A549 treated with ZK216348 at 1 μM for 4 hours (cell line): Measurements from ENCODE around the gene NOX4. TPM values are rescaled to one million over a fixed set of nuclear protein-coding genes. Genes with fewer than 3 reads are reported as not detected.

Experiments
- total RNA-seq: library from RNA; stranded (reverse); fragments of 200-300 nt; extraction: Qiagen RNA extraction; gene quantifications from 5 replicates; pipeline ENCODE4 v1.2.3, GENCODE V29; 2022; ENCODE audit warnings: low read depth

Gene NOX4
- not detected in 5 replicates for total RNA-seq

GRCh38 chr11:89490981-89491690, at the start of gene NOX4:
Gene NOX4, minus strand, starts transcription at chr11:89491375. Its CDS starts 129 bp downstream, at chr11:89491246.

Other genes with a start within 250 kb of the NOX4 start
- not detected in 5 replicates for gene TRIM77, start 218.9 kb upstream of the NOX4 start, total RNA-seq